ENCODE results near the gene CENPVL1. TPM values are rescaled to one million over a fixed set of nuclear protein-coding genes. Genes with fewer than 3 reads are reported as not detected.

The CENPVL1 gene
- polyA plus RNA-seq, 3 donors, result 0.18 to 0.24 TPM; not detected in 1

Other genes starting within 250 kb of the CENPVL1 start
- gene NUDT11, start 213.9 kb upstream of the CENPVL1 start, polyA plus RNA-seq (ENCODE audit: insufficient read length in 3 of 3), result 10 to 100 TPM; 13.3 to 15.6 (median 14.4) TPM
- 1 to 10 TPM; 1.6 to 1.8 (median 1.7) TPM for gene CENPVL3, start 91.6 kb upstream of the CENPVL1 start, polyA plus RNA-seq (ENCODE audit: insufficient read length in 3 of 3)
- under 1 TPM in 2 of 3 donors, not detected in 1; 0.18 to 0.24 TPM for gene CENPVL2, start 27.7 kb upstream of the CENPVL1 start, polyA plus RNA-seq (ENCODE audit: insufficient read length in 3 of 3)
- 10 to 100 TPM; 23.4 to 24.8 (median 24.4) TPM for gene GSPT2, start 32.9 kb downstream of the CENPVL1 start, polyA plus RNA-seq (ENCODE audit: insufficient read length in 3 of 3)
- gene MAGED1, start 183.1 kb downstream of the CENPVL1 start, polyA plus RNA-seq (ENCODE audit: insufficient read length in 3 of 3), result 100 to 1,000 TPM; 339 to 348 (median 343) TPM

Measured in right renal cortex interstitium (tissue), 3 donors.